ENCODE measurements around the gene PIAS1.
"Not testable (repeated sequence)": the region's sequence is repeated elsewhere in the genome, so short reads cannot be mapped to it uniquely, and the experiment has no call there.

The PIAS1 gene

GRCh38 chr15:68184616-68185480 is 130.7 kb downstream of the PIAS1 start:
- no peak for DNase-seq (ENCODE audit: low spot score)

- DNase-seq (ENCODE audit: low spot score): peak; percentile 78
These were observed 132.7 kb downstream of the PIAS1 start for GRCh38 chr15:68186671-68187397.

- DNase-seq (ENCODE audit: low spot score): peak; percentile 62
These were observed 133.4 kb downstream of the PIAS1 start for GRCh38 chr15:68187559-68187958.

- no peak for DNase-seq (ENCODE audit: low spot score)
These were observed 134.5 kb downstream of the PIAS1 start for GRCh38 chr15:68188647-68189046.

- no peak for DNase-seq (ENCODE audit: low spot score)
These were observed 135.9 kb downstream of the PIAS1 start for GRCh38 chr15:68190048-68190447.

GRCh38 chr15:68191555-68191954 is 137.4 kb downstream of the PIAS1 start:
- DNase-seq (ENCODE audit: low spot score): no peak

GRCh38 chr15:68192117-68192516 is 138.0 kb downstream of the PIAS1 start:
- DNase-seq (ENCODE audit: low spot score): no peak

GRCh38 chr15:68192804-68193486 is 138.8 kb downstream of the PIAS1 start:
- no peak for DNase-seq (ENCODE audit: low spot score)

- DNase-seq (ENCODE audit: low spot score): no peak
These were observed 141.4 kb downstream of the PIAS1 start for GRCh38 chr15:68195336-68196112.

- DNase-seq (ENCODE audit: low spot score): no peak
These were observed 142.5 kb downstream of the PIAS1 start for GRCh38 chr15:68196445-68197169.

- DNase-seq (ENCODE audit: low spot score): no peak
These were observed 143.0 kb downstream of the PIAS1 start for GRCh38 chr15:68197170-68197492.

- no peak for DNase-seq (ENCODE audit: low spot score)
These were observed 143.7 kb downstream of the PIAS1 start for GRCh38 chr15:68197661-68198437.

- DNase-seq (ENCODE audit: low spot score): no peak
These were observed 145.2 kb downstream of the PIAS1 start for GRCh38 chr15:68199340-68199739.

GRCh38 chr15:68200016-68200861 is 146.1 kb downstream of the PIAS1 start:
- DNase-seq (ENCODE audit: low spot score): peak; percentile 52

- DNase-seq (ENCODE audit: low spot score): no peak
These were observed 147.2 kb downstream of the PIAS1 start for GRCh38 chr15:68201153-68201878.

GRCh38 chr15:68201879-68202261 is 147.8 kb downstream of the PIAS1 start:
- no peak for DNase-seq (ENCODE audit: low spot score)

GRCh38 chr15:68202994-68203393 is 148.9 kb downstream of the PIAS1 start:
- not testable (repeated sequence) for DNase-seq (ENCODE audit: low spot score)

GRCh38 chr15:68203486-68203885 is 149.4 kb downstream of the PIAS1 start:
- DNase-seq (ENCODE audit: low spot score): no peak

GRCh38 chr15:68203956-68204355 is 149.8 kb downstream of the PIAS1 start:
- no peak for DNase-seq (ENCODE audit: low spot score)
